OCI-LY7 (cell line): ENCODE results near the gene TMEM132A. TPM values are rescaled to one million over a fixed set of nuclear protein-coding genes. Genes with fewer than 3 reads are reported as not detected.

Experiments
- BruUV-seq: library from RNA; stranded (reverse); fragments of 400-500 nt; replicated peaks from 2 replicates; lab custom pipeline; 2021; lab: Mats Ljungman, UMichigan
- CTCF ChIA-PET: fragments of 300-600 bp; sonication (Branson Sonifier 250); formaldehyde crosslinking; loops from one replicate; lab custom pipeline; 2022; ENCODE audit warnings: antibody characterized with exemption; ENCODE audit not compliant: unreplicated experiment; lab: Charles Lee
- POLR2A ChIA-PET: fragments of 300-600 bp; sonication (Branson Sonifier 250); formaldehyde crosslinking; loops from one replicate; lab custom pipeline; 2022; ENCODE audit warnings: antibody characterized with exemption; lab: Charles Lee
- DNase-seq: peaks from one replicate; pipeline ENCODE4 v3.0.0-alpha.2; 2015; ENCODE audit warnings: low spot score
- H2AFZ ChIP-seq: fragments of 200-600 bp; sonication (generic), shearing (Covaris generic); 2 replicates; pipeline ENCODE4 v1.6.1; 2014; ENCODE audit warnings: mild to moderate bottlenecking, antibody characterized with exemption, low read length, moderate library complexity
- H3K27ac ChIP-seq: fragments of 200-600 bp; sonication (generic); 2 replicates; pipeline ENCODE4 v1.5.1; 2014; ENCODE audit warnings: mixed run types, low read depth, mild to moderate bottlenecking, moderate library complexity, low read length, inconsistent platforms; ENCODE audit not compliant: poor library complexity, severe bottlenecking
- H3K36me3 ChIP-seq: fragments of 200-600 bp; sonication (generic); 2 replicates; pipeline ENCODE4 v1.6.1; 2014; ENCODE audit warnings: mild to moderate bottlenecking, antibody characterized with exemption, low read length, moderate library complexity, mixed read lengths; ENCODE audit not compliant: insufficient read depth
- H3K4me1 ChIP-seq: fragments of 200-600 bp; sonication (generic); 2 replicates; pipeline ENCODE4 v1.5.1; 2014; ENCODE audit warnings: mild to moderate bottlenecking, low read length; ENCODE audit not compliant: insufficient read depth, poor library complexity, severe bottlenecking
- H3K4me2 ChIP-seq: fragments of 200-600 bp; sonication (generic); 2 replicates; pipeline ENCODE4 v1.6.1; 2014; ENCODE audit warnings: mild to moderate bottlenecking, low read length
- H3K4me3 ChIP-seq: fragments of 200-600 bp; sonication (generic); 2 replicates; pipeline ENCODE4 v1.5.1; 2014; ENCODE audit warnings: mild to moderate bottlenecking, low read depth, low read length; ENCODE audit not compliant: poor library complexity, severe bottlenecking
- H3K79me2 ChIP-seq: fragments of 200-600 bp; sonication (generic); 2 replicates; pipeline ENCODE4 v1.6.1; 2016; ENCODE audit warnings: low read depth, mild to moderate bottlenecking, low read length, moderate library complexity, mixed read lengths; ENCODE audit not compliant: insufficient read depth
- H3K9me2 ChIP-seq: fragments of 200-600 bp; sonication (generic); 2 replicates; pipeline ENCODE4 v1.6.1; 2016; ENCODE audit warnings: mild to moderate bottlenecking, low read length, mixed read lengths; ENCODE audit not compliant: insufficient read depth
- H3K9me3 ChIP-seq: fragments of 200-600 bp; sonication (generic); 2 replicates; pipeline ENCODE4 v1.6.1; 2014; ENCODE audit warnings: mild to moderate bottlenecking, mixed run types, low read length, mixed read lengths
- H4K20me1 ChIP-seq: fragments of 200-600 bp; sonication (generic); 2 replicates; pipeline ENCODE4 v1.6.1; 2014; ENCODE audit warnings: mild to moderate bottlenecking, antibody characterized with exemption, low read length, moderate library complexity, mixed read lengths; ENCODE audit not compliant: insufficient read depth
- EZH2phosphoT487 ChIP-seq: fragments of 200-600 bp; sonication (generic); IDR thresholded peaks from 2 replicates; pipeline ENCODE4 v1.6.1; 2018; ENCODE audit warnings: low read depth, borderline replicate concordance, mild to moderate bottlenecking, mixed run types, antibody characterized with exemption, low read length, moderate library complexity, mixed read lengths
- intact Hi-C: fragments of 100-400 bp; cut with micrococcal nuclease; formaldehyde crosslinking; loops from one replicate; pipeline ENCODE4 v1.10.0; 2022; ENCODE audit not compliant: unreplicated experiment
- total RNA-seq, 2 experiments: library from RNA; depleted of rRNA in 1 of 2; stranded (reverse); fragments of >200 nt in 1 of 2; shearing (Covaris generic) in 1 of 2; gene quantifications; 2 replicates each; pipeline ENCODE4 v1.2.3, GENCODE V29; 2014 to 2022
- TF ChIP-seq, protein P1 (sequence below): fragments of 200-600 bp; sonication (generic); conservative IDR thresholded peaks from 2 replicates; pipeline ENCODE4 v1.5.1; 2014; ENCODE audit warnings: mild to moderate bottlenecking, antibody characterized with exemption, low read length, moderate library complexity, mixed read lengths

TMEM132A gene
- total RNA-seq, 2 experiments from 2014 or later = 5.5 to 8.9 TPM

DNA sequence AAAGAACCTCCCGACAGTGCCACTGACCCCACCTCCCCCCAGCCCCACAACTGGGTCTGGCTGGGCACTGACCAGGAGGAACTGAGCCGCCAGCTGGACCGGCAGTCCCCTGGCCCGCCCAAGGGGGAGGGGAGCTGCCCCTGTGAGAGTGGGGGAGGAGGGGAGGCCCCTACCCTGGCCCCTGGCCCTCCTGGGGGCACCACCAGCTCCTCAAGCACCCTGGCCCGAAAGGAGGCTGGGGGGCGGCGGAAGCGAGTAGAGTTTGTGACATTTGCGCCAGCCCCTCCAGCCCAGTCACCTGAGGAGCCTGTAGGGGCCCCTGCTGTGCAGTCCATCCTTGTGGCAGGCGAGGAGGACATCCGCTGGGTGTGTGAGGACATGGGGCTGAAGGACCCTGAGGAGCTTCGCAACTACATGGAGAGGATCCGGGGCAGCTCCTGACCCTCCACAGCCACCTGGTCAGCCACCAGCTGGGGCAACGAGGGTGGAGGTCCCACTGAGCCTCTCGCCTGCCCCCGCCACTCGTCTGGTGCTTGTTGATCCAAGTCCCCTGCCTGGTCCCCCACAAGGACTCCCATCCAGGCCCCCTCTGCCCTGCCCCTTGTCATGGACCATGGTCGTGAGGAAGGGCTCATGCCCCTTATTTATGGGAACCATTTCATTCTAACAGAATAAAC is 12.3 kb downstream of the TMEM132A start:
- BruUV-seq = no TSS peak

DNA sequence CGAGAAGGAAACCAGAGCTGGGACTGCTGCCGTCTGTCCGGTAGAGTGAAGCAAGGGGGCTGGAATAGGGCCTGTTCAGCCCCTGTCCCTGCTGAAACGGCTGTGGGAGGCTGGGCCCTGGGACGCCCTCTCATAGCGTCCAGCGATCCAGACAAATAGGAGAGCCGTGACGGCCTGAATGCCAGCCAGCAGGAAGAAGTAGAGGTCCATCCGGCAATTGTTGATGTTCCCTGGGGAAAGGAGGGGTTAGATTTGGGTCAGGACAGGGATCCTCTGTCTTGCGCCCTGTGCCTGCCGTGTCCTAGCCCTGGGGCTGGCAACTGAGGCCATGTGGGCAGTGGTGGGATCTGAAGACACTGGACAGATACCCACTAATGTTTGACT is 12.9 kb downstream of the TMEM132A start:
- H3K4me1 ChIP-seq = peaks cover 31% of the 10 kb centered on the region
- peaks cover 15% of the 10 kb centered on the region; the same call in 1 of the 2 replicates for H3K36me3 ChIP-seq
- no peak overlapping the region for H3K4me2 ChIP-seq
- BruUV-seq = no TSS peak
- H3K27ac ChIP-seq = no peak overlapping the region
- CTCF ChIA-PET = no interaction called here
- intact Hi-C loops = no loop called here
- DNase-seq = no peak
- POLR2A ChIA-PET = no interaction called here
- H3K9me2 ChIP-seq = no peaks in the 10 kb centered on the region
- no peaks in the 10 kb centered on the region for H3K9me3 ChIP-seq
- H2AFZ ChIP-seq = no peak overlapping the region
- no peak for TF ChIP-seq EZH2phosphoT487
- TF ChIP-seq, protein P1, sequence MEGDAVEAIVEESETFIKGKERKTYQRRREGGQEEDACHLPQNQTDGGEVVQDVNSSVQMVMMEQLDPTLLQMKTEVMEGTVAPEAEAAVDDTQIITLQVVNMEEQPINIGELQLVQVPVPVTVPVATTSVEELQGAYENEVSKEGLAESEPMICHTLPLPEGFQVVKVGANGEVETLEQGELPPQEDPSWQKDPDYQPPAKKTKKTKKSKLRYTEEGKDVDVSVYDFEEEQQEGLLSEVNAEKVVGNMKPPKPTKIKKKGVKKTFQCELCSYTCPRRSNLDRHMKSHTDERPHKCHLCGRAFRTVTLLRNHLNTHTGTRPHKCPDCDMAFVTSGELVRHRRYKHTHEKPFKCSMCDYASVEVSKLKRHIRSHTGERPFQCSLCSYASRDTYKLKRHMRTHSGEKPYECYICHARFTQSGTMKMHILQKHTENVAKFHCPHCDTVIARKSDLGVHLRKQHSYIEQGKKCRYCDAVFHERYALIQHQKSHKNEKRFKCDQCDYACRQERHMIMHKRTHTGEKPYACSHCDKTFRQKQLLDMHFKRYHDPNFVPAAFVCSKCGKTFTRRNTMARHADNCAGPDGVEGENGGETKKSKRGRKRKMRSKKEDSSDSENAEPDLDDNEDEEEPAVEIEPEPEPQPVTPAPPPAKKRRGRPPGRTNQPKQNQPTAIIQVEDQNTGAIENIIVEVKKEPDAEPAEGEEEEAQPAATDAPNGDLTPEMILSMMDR = no peak
- H3K79me2 ChIP-seq = no peaks in the 10 kb centered on the region
- no peak overlapping the region for H3K4me3 ChIP-seq
- H4K20me1 ChIP-seq = no peaks in the 10 kb centered on the region

More for the DNA sequence above, 12.3 kb downstream of the TMEM132A start:
- Histone ChIP-seq H3K27ac (no peak overlapping the region), H3K36me3 (peaks cover 13% of the 10 kb centered on the region; the same call in 1 of the 2 replicates), H3K79me2 (no peaks in the 10 kb centered on the region), H2AFZ (no peak overlapping the region), H3K9me3 (no peaks in the 10 kb centered on the region), H3K4me3 (no peak overlapping the region), H3K9me2 (no peaks in the 10 kb centered on the region), H4K20me1 (no peaks in the 10 kb centered on the region), H3K4me2 (no peak overlapping the region), H3K4me1 (peaks cover 31% of the 10 kb centered on the region)
- DNase-seq = no peak
- intact Hi-C loops = no loop called here
- ChIA-PET CTCF (no interaction called here), POLR2A (no interaction called here)
- TF ChIP-seq, protein P1 = no peak
- no peak for TF ChIP-seq EZH2phosphoT487

DNA sequence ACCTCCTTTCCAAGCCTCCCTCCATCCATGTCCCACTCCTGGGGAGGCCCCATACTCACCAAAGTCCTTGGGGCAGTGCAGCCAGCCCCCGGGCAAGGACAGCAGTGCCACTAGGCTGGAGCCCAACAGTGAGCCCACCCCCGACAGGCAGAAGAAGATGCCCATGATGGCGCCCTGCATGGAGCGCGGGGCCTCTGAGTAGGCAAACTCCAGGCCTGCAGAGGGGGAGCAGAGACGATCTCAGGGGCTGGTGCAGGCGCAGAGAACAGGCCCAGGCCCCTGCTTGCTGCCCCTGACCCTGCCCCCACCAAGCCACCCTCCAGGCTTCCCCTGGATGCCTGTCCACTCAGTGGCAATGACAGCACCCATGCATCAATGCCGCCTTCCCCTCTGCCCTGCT is 13.6 kb downstream of the TMEM132A start:
- Histone ChIP-seq H3K9me2 (no peaks in the 10 kb centered on the region), H4K20me1 (no peaks in the 10 kb centered on the region), H3K4me1 (peaks cover 31% of the 10 kb centered on the region), H3K27ac (no peak overlapping the region), H3K4me2 (no peak overlapping the region), H3K4me3 (no peak overlapping the region), H3K9me3 (no peaks in the 10 kb centered on the region), H3K36me3 (peaks cover 16% of the 10 kb centered on the region; the same call in 1 of the 2 replicates), H3K79me2 (no peaks in the 10 kb centered on the region), H2AFZ (no peak overlapping the region)
- no TSS peak for BruUV-seq
- DNase-seq = no peak
- POLR2A ChIA-PET = no interaction called here
- CTCF ChIA-PET = no interaction called here
- intact Hi-C loops = no loop called here
- no peak for TF ChIP-seq EZH2phosphoT487
- TF ChIP-seq, protein P1 = no peak
